NCI-H1436 (cell line): ENCODE data around the gene VEGFD.

Source experiments
- DNase-seq: peaks from one replicate; lab custom pipeline; 2025; lab: John Stamatoyannopoulos, UW

The VEGFD gene, protein sequence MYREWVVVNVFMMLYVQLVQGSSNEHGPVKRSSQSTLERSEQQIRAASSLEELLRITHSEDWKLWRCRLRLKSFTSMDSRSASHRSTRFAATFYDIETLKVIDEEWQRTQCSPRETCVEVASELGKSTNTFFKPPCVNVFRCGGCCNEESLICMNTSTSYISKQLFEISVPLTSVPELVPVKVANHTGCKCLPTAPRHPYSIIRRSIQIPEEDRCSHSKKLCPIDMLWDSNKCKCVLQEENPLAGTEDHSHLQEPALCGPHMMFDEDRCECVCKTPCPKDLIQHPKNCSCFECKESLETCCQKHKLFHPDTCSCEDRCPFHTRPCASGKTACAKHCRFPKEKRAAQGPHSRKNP

DNA sequence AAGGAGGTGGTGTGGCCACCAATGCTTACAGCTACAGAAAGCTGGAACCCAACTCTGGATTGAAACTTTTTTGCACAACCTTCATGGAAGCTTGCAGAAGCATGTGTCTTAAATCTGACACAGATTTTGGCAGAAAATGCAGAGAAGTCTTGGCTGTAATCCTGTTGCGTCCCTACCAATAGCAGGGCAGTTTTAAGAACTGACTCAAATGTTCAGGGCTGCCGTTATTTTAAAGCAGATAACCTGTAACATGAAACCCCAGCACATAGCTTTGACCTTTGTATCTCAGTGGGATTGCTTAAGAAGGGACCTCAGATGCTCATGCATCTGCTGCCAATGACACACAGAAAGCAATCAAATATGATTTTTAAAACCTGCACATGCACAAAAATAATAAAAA is at the start of gene VEGFD:
TSS of gene VEGFD (minus strand) at position 110 of the 400 bp plus-strand sequence. CDS start 467 bp downstream, outside the sequence.
- no peak for DNase-seq

GRCh38 chrX:15430584-15430983 is 46.4 kb upstream of the VEGFD start:
- no peak for DNase-seq

DNA sequence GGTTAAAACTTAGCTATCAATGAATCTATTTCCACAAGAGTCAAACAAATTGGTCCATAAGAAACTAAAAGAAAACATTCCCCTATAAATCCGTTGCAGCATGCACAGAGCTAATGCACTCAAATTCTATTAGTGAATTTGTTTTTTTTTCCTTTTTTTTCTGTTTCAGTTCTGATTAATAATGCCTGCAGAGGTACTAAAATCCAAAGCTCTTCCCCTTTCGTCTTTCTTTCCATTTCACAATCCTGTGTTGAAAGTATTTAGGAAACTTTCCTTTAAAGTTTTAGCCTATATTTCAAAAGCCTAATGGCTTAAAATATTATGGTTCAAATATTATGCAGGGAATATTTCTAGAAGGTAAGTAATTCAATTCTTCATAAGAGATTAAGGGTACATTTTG is 45.9 kb upstream of the VEGFD start:
- DNase-seq, result no peak

DNA sequence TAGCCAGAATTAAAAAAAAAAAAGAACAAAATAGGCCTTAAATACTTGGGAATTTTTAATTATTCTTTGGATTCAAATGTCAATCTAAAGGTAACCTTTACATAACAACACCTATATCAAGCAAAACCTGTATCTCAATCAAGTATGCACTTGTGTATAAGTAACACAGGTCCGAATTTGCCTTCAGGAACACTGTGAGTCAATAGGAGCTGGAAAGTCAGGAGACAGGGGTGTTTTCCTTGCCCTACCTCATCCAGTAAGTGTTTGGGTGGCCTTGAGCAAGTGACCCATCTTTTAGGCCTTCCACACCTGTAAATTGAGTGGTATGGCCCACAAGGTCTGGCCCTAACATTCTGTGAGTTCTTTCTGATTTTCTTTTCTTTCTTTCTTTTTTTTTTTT is 40.8 kb upstream of the VEGFD start:
- DNase-seq, result no peak

GRCh38 chrX:15418707-15419181 is 34.5 kb upstream of the VEGFD start:
- DNase-seq, result no peak

DNA sequence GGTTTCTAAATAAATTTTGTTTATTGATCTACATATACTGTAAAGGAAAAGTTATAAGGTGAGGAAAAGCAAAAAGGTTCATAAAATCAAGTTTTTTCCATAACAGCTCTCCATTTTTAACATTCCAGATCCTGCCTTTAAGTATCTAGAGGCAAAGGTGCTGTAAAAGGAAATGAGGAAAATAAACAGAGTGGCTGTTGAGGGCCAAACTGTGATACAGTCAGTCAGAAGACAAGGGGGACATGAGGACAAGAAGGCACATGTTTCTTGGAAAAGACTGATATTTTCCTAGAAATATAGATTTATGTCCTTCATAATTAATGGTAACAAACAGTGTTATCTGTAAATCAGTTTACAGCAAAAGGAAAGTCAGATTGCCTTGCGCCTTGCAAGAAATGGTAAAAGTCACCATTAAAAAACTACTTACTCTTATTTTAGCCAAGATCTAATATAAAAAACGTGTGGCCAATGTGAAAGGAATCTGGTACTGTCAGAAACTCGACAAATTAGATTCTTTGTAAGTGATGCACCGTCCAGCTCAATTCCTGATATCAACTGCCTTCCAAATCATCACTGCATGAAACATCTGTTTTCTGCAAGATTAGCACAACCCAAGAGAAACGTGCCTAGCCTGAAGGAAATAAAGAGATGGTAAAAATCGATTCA is 34.0 kb upstream of the VEGFD start:
- DNase-seq, result no peak

DNA sequence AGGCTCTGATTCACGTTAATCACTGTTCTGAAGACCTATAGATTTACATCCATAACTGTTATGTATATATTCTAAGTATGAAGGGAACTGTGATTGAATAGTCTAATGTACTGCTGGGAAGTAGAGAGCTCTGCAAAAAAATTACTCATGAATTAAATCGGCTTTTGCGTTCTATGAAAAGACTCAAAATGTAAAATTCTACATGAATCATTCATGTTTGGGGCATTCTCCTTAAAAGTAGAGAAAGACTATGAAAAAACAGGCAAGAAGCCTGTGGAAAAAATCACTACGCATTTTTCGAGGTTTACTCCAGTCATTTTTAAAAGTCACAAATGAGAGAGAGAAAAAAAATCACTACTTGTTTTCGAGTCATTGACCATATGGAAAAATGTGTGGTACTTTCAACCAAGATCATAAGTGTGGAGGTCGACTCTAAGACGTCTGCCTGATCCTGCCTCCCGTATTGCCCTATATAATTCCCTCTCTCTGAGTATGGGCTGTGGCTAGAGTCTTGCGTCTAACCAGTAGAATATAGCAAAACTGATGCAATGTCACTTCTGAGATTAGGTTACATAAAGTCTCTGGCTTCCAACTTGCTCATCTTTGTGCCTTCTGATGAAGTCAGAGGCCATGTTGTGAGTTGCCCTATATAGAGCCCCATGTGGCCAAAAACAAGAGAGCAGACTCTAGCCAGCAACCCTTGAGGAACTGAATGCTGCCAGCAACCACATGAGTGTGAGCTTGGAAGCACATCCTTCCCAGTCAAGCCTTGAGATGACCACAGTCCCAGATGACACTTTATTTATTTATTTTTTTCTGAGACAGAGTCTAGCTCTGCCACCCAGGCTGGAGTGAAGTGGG is 32.1 kb upstream of the VEGFD start:
- DNase-seq, result no peak

DNA sequence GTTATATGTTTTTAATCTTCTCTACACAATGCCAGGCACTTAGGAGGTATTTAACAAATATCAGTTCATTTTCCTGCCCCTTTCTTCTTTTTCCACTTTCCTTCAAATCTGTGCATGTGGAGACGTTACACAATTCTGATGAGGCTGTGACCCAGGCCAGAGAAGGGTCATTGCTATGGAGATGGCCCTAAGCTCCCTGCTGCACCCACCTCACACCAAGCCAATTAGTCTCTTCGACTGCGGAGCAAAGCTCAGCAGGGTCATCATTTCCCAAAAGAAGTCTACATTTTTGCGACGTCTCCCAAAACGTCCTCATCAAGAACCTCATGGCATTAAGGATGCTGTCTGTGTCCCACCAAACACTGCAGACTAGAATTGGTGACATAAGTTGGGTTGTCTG is 28.9 kb upstream of the VEGFD start:
- no peak for DNase-seq

DNA sequence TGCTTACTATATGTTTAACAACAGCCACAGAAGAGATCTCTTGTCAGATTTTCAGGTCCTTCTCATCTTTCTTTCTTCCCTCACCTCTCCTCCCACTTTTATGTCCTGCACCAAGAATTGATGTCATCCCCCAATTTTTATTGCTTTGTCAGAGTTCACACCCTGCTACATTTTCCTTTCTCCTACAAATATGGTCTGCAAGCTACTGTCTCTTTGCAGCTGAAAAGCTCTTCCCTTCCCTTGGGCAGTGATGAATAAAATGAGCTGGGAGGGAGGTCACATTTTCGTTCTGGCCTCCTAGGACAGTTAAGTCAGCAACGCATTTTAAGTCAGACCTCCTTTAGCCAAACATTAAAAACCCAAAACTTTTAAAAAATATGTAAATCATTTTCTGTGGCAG is 26.7 kb upstream of the VEGFD start:
- DNase-seq, result no peak

- DNase-seq, result no peak
Measured at GRCh38 chrX:15410430-15410829, 26.2 kb upstream of the VEGFD start.

DNA sequence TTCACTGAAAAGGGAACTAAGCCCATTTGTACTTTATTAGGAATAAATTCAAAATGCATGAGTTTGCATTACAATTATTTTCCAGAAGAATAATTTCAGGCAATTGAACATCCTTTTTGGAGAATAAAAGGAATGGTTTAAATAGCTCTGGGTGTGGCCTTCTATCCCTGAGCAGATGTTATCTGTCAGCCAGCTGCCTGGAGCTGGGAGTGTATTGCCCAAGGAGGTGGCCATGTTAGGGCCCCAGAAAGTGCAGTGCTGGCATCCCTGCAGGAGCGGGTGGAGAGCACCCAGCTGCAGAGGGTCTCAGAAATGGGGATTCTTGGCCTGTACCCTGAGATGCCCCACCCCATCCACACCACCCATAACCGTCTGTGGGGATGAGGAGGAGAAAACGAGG is 21.6 kb upstream of the VEGFD start:
- DNase-seq, result no peak

DNA sequence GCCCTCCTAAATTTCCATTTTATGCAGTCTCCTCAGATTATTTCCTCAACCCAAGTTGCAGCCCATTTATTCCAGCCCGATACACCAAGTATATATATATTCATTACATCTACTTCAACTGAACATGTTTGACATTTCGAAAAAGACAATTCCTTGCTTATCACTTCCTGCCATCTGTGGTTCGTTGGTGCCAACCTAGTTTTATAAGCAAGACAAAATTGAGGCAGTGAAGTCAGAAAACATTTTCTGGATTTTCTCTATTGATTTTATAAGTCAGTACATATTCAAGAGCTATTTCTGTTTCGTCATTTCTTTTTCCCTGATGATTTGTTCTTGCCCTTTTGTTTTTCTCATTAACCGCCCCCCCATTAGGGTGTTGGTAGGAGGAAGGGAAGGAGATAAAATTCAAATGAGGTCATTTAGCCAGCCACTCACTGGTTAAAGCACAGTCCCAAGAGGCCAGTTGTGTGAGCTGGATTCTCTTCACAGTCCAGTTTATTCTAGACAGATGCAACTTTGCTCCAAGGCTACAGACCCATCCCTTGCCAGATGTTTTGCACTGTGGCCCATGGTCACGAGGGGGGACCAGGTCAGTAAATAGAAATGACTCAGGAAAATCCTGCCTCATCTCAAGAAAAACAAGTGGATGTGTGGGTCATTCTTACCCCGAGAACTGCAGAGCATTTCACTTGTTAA is 20.3 kb upstream of the VEGFD start:
- no peak for DNase-seq

DNA sequence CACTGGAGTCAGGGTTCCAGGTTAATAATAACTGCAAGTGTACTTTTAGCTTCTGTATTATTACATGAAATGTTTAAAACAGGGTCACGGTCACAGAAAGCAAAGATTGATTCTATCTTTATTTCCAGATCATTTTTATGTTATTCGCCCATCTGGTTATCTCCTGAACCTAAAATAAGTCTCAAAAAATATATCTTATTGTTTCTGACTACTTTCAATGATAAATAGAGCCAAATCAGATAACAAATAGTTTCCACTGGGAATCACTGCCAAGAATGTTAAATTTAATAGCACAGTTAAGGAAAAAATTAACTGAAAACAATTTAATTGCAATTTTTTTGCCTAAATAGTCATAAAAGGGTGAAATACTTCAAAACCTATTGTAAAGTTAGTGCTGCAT is 17.2 kb upstream of the VEGFD start:
- DNase-seq, result no peak

DNA sequence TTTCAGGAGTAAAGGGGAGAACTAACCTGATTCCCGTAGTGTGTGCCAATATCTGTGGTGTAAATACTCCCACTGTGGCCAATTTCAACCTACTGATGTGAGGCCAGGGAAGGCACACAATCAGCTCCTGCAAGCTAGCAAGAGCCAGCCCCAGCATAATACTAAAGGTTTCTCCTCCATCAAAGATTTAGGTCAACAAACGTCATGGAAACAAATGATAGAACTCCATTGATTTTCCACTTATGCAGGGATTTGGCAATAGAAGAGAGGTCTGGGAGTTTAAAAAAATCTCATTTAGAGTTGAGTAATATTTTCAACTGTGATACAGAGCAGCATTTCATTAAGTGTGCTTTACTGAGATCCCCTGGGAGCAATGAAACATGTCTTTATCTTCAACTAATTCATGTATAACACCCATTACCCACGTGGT is 15.8 kb upstream of the VEGFD start:
- DNase-seq, result no peak

- DNase-seq, result no peak
Measured at GRCh38 chrX:15398874-15399273, 14.7 kb upstream of the VEGFD start.

DNA sequence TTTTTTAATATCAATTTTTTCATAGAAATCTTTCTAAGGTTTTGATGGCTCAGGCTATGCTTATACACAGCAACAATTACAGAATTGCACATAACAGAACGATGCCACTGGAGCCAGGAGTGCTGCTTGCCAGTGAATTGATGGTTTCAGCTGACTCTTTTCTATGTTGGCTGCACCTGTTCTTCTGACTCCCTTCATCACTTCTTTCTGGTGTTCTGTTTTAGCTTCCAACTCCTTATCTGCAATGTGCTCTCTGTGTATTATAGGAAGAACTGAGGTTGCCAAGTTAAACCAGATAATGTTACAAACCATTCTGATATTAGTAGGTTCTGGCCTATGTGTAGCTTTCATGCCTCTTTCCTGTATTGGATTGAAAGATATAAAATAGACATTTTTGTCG is 11.6 kb upstream of the VEGFD start:
- no peak for DNase-seq

DNA sequence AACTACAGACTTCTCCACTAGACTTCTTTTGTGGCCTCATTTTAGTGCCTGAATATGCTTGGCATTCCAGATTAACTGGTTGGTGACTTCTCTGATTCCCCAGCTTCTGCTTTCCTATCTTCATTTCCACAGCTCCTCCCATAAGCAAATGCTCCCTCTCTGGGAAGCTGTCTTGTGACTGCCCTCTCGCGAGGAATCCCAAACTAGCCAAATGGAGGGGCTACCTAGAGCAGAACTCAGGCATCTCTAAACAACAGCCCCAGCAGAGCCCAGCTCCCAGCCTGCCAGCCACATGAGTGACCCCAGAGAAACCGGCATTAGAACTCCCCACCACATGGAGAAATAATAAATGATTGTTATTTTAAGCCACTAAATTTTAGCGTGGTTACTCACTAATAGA is 7.6 kb upstream of the VEGFD start:
- no peak for DNase-seq

- DNase-seq, result no peak
Measured at GRCh38 chrX:15382813-15383212, 1.4 kb downstream of the VEGFD start.

GRCh38 chrX:15376956-15377355 is 7.3 kb downstream of the VEGFD start:
- DNase-seq, result no peak

- no peak for DNase-seq
Measured at GRCh38 chrX:15373976-15374375, 10.2 kb downstream of the VEGFD start.

DNA sequence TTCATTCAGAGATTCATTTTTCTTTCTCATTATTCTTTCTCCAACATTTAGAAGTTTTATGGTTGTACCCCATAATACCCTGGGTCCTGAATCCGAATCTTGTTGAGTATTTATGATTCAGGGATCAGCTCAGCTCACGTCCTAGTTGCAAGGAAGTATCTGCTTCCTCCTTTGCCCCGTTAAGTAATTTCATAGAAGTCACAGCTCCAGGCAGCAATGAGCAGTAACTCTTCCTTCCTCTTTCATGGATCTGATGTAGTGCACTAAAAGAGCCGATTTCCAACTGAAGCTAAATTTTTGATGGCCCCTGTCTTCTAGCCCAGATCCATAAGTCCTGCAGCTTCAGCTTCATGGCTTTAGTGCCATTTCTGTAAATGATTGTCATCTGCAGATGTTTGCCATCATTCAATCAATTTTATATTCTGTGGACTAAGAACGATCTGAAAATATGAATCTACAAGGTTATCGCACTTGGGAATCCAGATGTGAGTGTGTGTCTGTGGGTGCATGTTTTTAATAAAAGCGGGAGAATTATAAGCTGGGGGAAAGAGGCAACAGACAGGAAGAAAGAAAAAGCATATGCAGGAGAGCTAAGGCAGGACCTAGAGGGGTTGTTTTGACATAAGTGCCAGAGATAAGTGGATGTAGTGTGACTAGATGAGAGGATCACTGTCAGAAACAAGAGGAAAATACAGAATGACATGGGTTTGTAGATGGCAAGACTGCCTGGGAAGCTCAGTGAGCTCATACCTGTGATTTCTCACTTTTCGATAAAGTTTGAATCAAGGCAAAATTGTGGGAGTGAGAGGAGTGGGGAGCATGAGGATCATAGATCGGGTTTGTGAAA is 17.5 kb downstream of the VEGFD start:
- DNase-seq, result no peak
